GOT3 (cell line): ENCODE results near the gene ADRM1.

Experiments
- DNase-seq: peaks from one replicate; lab custom pipeline; 2025; ENCODE audit warnings: mixed read lengths; lab: John Stamatoyannopoulos, UW

The ADRM1 gene

GRCh38 chr20:62297449-62298227, 5.2 kb upstream of the ADRM1 start:
- no peak for DNase-seq

GRCh38 chr20:62298577-62299249, 4.1 kb upstream of the ADRM1 start:
- DNase-seq = no peak

- DNase-seq = no peak
Measured at GRCh38 chr20:62299666-62300236, 3.0 kb upstream of the ADRM1 start.

- DNase-seq = no peak
Measured at GRCh38 chr20:62300319-62300718, 2.5 kb upstream of the ADRM1 start.

- DNase-seq = no peak
Measured at GRCh38 chr20:62301111-62301668, 1.6 kb upstream of the ADRM1 start.

GRCh38 chr20:62301773-62302340, 940 bp upstream of the ADRM1 start:
- peak; percentile 89 for DNase-seq

GRCh38 chr20:62303062-62303339, 204 bp downstream of the ADRM1 start:
- DNase-seq = no peak

GRCh38 chr20:62303340-62304226, 786 bp downstream of the ADRM1 start:
- DNase-seq = no peak

- no peak for DNase-seq
Measured at GRCh38 chr20:62304331-62305148, 1.7 kb downstream of the ADRM1 start.

- DNase-seq = no peak
Measured at GRCh38 chr20:62305149-62305764, 2.5 kb downstream of the ADRM1 start.

GRCh38 chr20:62305765-62306413, 3.1 kb downstream of the ADRM1 start:
- DNase-seq = no peak

- DNase-seq = no peak
Measured at GRCh38 chr20:62306414-62307187, 3.8 kb downstream of the ADRM1 start.

GRCh38 chr20:62307226-62308101, 4.7 kb downstream of the ADRM1 start:
- DNase-seq = no peak

- no peak for DNase-seq
Measured at GRCh38 chr20:62308102-62308822, 5.5 kb downstream of the ADRM1 start.

GRCh38 chr20:62309198-62309944, 6.6 kb downstream of the ADRM1 start:
- no peak for DNase-seq

- DNase-seq = no peak
Measured at GRCh38 chr20:62309947-62310756, 7.4 kb downstream of the ADRM1 start.
